Activated CD8-positive, alpha-beta memory T cell treated with anti-CD3 and anti-CD28 coated beads for 1 hour (primary cell): ENCODE measurements around the gene SLC66A1.
A peak's percentile ranks its signal among the peaks of the same experiment; 100 is the strongest.

Experiments
- DNase-seq, 2 donors: peaks; one replicate each; pipeline ENCODE4 v3.0.0-alpha.2; 2020; ENCODE audit warnings: low read depth in 1 of 2; ENCODE audit errors: extremely low read depth in 1 of 2

The SLC66A1 gene

GRCh38 chr1:19324665-19324990 lies 12.5 kb downstream of the SLC66A1 start:
- DNase-seq = no peak

DNA sequence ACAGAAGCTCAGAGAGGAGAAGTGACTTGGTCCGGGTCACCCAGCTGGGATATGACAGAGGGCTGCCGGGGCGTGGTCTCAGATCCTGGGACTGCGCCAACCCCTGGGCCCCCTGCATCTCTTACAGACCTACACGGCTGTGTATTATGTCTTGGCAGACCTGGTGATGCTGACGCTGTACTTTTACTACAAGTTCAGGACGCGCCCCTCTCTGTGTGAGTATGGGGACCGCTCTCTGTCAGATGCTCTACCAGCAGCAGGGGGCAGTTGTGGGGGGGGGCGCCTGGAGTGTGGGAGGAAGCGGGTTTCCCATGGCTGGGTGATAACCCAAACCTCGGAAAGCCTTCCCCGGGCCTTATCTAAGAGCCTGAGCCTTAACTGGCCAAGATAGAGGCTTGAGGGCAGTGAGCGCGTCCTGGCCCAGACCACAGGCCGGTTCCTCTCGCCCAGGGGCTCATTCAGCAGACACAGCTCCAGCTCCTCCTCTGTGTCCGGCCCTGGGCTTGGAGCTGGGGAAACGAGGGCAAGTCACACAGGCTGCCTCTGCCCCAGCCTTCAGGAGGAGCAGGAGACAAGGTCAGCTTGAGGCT lies 13.3 kb downstream of the SLC66A1 start:
- DNase-seq = no peak

- no peak for DNase-seq
Observed at GRCh38 chr1:19325958-19326747, 14.0 kb downstream of the SLC66A1 start.

GRCh38 chr1:19326748-19327065 lies 14.6 kb downstream of the SLC66A1 start:
- no peak for DNase-seq

GRCh38 chr1:19327301-19327700 lies 15.2 kb downstream of the SLC66A1 start:
- DNase-seq = no peak

DNA sequence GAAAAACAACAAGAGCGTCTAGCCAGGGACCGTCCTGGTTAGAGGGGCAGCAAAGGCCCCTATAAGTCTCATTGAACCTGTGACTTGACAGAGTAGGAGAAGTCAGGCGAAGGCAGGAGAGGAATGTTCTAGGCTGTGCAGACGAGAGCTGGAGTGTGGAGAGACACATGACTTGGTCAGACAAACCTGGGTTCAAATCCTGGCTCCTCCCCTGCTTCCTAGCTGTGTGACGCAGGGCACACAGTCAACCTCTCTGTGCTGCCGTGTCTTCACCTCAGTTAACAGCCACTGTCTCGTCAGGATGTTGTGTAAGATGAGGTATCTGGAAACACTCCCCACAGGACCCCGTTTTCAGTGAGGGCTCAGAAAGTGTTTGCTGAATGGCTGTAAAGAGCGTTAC lies 15.6 kb downstream of the SLC66A1 start:
- no peak for DNase-seq

DNA sequence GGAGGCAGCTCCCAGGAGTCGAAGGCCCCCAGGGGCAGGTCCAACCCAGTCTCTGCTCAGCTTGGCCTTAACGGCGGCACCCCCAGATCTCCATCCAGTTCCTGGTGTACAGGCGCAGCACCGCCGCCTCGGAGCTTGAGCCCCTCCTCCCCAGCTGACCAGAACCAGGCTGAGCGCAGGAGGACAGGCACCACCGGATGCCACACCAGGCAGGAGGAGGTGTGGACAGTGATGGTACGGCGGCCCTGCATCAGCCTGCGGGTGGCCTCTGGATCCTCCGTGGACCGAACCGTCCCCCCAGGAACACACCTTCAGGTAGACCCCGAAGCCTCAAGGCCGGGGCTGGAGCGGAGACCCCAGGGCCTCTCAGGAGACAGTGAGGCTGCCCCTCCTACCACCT lies 16.4 kb downstream of the SLC66A1 start:
- no peak for DNase-seq

DNA sequence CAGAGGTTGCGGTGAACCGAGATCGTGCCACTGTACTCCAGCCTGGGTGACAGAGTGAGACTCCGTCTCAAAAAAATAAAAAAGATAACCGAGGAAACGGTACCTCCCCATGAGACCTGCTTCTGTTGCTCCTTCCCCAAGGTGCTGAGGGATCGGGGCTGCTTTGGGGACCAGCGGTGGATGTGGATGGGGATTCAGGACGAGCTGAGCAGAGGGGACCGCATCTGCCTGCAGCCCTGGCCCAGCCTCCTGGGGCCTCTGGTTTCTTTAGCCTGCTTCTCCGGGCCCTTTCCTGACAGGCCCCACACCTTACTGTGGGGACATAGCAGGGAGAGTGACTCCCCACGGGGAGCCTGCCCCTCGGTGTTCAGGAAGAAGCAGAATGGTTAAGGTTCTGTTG lies 17.1 kb downstream of the SLC66A1 start:
- DNase-seq = no peak

DNA sequence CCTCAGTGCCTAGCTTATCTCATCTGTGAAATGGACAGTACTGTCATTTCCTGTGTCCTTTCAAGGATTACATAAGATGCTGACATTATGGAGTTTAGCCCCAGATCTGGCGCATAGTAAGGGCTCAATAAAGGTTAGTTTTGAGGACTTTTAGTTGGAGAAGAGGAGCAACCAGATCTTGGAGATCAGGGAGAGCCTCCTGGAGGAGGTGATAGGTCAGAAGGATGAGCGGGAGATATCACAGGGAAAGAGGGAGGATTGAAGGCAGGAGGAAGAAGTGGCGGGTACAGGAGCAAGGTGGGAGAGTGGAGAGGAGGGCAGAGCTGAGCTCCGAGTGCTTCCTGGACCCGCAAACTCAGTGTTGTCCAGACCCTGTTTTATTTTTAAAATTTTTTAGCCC lies 17.5 kb downstream of the SLC66A1 start:
- no peak for DNase-seq

DNA sequence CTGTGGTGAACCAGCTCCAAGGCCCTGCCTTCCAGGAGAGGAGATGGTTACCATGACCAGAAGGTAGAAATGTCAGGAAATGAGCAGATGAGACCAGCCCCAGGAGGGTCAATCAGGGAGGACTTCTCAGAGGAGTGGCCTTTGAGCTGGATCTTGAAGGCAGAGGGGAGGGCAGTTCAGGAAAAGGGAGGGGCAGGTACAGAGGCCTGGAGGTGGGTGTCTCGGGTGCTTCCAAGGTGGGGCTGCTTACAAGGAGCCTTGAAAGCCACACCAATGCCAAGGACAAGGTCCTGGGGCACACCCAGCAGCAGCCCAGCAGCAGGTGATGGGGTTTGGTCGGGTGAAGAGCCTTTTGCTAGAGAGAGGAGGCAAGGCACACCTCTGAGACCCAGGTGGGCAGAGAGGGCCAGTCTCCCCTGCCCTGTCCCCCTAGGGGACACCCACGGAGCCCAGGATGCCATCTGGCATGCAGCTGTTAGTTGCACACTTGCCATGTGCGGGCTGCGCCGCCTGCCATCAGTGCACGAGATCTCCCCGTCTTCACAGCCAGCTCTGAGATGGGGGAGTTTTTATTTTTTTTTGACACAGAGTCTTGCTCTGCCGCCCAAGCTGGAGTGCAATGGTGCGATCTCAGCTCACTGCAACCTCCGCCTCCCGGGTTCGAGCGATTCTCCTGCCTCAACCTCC lies 18.5 kb downstream of the SLC66A1 start:
- no peak for DNase-seq

DNA sequence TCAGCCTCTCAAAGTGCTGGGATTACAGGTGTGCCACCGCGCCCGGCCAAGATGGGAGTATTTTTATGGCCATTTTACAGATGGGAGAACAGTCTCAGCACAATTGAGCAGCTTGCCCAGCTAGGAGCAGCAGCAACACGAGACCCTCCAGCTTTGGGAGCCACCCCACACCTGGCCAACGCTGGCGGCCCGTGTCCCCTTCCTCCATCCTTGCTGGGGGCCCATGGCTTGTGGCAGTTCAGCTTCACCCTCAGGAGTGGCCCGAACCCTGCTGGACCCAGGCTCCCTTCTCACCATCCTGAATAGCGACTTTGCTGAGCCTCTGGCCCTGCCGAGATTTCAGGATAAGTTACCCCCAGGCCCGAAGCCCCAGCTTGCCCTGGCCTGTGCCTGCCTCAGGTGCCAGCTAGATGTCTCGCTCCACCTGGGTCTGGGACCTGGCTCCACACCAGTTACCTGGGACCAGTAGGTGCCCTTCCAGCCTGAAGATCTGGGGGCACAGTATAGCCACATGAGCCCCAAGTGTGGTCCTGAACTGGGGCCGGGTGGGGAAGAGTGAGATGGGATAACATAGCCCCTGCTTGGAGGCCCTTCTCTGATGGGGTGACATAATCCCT lies 19.2 kb downstream of the SLC66A1 start:
- no peak for DNase-seq

DNA sequence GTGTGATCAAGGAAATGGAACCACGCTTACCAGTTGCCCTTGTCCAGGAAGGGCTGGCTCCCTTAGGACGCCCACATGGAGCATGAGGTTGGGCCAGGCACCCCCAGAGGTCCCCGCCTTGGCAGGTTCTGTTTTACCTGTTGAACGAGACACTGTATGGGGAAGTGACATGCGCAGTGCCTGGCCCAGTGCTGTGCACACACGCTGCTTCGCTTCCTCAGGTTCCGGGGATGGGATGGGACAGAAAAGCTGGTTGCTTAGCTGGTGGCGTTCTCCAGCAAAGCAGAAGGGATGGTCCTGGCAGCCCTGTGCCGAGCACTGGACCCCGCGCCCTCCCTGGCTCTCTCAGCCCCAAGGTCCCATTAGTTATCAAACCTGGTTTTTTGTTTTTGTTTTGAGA lies 20.7 kb downstream of the SLC66A1 start:
- DNase-seq = no peak

DNA sequence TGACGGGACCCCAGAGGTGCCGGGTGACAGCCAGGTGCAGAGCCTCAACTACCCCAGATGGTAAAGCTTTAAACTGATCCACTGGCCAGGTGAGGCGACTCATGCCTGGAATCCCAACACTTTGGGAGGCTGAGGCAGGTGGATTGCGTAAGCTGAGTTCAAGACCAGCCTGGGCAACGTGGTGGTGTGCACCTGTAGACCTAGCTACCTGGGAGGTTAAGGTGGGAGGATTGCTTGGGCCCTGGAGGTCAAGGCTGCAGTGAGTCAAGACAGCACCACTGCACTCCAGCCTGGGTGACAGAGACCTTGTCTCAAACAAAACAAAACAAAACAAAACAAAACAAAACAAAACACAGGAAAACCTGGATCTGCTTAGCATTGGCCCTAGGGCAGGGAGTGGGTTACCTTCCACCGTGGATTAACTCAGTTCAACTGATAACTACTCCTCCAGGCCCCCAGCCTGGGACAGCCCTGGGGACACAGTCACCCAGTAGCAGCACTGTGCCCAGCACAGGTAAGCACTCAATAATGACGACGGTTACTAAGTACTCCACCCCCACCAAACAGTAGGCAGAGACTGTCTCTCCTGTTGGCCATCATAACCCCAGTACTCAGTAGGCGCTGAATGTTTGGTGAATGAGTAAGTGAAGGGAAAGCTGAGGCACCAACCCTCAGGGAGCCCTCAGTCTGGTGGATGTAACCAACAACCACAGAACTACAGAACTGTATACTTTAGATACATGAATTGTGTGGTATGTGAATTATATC lies 21.6 kb downstream of the SLC66A1 start:
- DNase-seq = no peak

- DNase-seq = no peak
Observed at GRCh38 chr1:19336543-19336942, 24.4 kb downstream of the SLC66A1 start.

DNA sequence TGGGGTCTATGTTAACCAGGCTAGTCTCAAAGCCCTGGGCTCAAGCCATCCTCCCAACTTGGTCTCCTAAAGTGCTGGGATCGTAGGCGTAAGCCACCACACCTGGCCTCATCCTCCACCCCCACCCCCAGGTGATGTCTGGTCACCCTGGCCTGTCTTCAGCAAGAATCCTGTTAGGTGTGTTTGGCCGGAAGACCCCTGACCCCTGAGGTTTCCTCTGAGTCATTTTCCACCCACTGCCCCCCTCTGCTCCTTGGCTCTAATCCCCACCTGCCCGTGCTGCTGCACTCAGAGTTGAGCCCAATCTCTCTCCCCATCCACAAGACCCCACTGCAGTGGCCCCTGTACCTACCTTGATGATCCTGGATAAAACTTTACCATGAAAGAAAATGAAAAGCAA lies 25.2 kb downstream of the SLC66A1 start:
- DNase-seq = no peak

- no peak for DNase-seq
Observed at GRCh38 chr1:19338323-19338762, 26.2 kb downstream of the SLC66A1 start.

DNA sequence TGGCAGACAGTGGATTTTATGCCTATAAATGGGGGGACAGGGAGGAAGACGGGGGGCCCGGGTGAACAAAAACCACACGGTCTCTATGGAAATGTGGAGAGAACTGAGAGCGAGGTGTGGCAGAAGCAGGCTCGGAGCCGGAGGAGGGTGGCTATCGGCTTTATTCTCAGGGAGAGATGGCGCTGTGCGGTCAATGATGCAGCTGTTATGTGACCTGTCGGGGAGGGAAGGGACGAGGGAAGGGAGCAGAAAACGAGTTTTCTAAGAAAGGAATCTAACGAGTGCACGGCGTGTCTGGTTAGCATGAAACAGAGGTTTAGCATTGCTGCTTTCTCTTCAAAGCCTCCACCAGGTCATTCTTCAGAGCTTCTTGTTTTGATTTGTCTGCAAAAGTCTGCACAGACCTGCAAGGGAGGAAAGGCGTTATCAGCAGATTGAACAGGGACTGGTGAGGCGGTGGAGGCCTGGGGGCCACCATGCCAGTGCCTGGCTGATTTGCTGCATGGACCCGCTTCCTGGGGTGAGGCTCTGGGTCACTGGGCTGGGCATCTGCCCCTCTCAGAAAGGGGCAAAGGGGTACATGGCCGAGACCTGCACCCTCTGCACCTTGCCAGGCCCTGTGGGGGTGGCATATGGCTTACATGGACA lies 27.2 kb downstream of the SLC66A1 start:
- no peak for DNase-seq

- no peak for DNase-seq
Observed at GRCh38 chr1:19340387-19340937, 28.3 kb downstream of the SLC66A1 start.

GRCh38 chr1:19341201-19342061 lies 29.3 kb downstream of the SLC66A1 start:
- peak; percentile 27 to 59 for DNase-seq
